Stimulated activated naive CD8-positive, alpha-beta T cell treated with anti-CD3 and anti-CD28 coated beads, Interleukin-15, Interleukin-2, amounts not matched to agents 100 ng/mL and 50 ng/mL, for 24 hours (primary cell): ENCODE results near the gene THSD7B.
"Not testable (repeated sequence)": the region's sequence is repeated elsewhere in the genome, so short reads cannot be mapped to it uniquely, and the experiment has no call there.

ENCODE experiments used
- H3K27ac Mint-ChIP-seq: one replicate; pipeline ENCODE4 v1.8.0; 2021; ENCODE audit warnings: mild to moderate bottlenecking, mixed read lengths
- H3K27me3 Mint-ChIP-seq: one replicate; pipeline ENCODE4 v1.8.0; 2021; ENCODE audit warnings: mixed read lengths
- H3K36me3 Mint-ChIP-seq: one replicate; pipeline ENCODE4 v1.8.0; 2021; ENCODE audit warnings: low read depth, mixed read lengths
- H3K4me1 Mint-ChIP-seq: one replicate; pipeline ENCODE4 v1.8.0; 2021; ENCODE audit warnings: low read depth, mixed read lengths
- H3K4me3 Mint-ChIP-seq: one replicate; pipeline ENCODE4 v1.8.0; 2021; ENCODE audit warnings: mild to moderate bottlenecking, mixed read lengths
- H3K9me3 Mint-ChIP-seq: one replicate; pipeline ENCODE4 v1.8.0; 2021; ENCODE audit warnings: mixed read lengths

Gene THSD7B

DNA sequence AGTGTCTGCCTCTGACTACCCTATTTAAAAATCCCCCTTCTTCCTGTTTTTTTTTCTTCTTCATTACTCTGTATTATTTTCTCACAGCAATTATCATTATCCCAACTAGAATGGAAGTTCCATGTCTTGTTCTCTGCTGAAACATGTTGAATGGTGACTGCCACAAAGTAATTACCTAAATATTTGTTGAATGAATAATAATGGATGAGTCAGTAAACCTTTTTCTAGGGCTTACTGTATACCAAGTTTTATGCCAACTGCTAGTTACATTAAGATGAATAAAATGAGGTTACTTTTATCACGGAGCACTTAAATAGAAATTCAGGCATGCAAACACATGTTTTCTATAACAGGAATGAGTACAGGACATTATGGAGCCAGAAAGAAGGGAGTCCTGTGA, 490.6 kb downstream of the THSD7B start:
- Mint-ChIP-seq H3K9me3 (no peaks in the 10 kb centered on the region), H3K27me3 (no peaks in the 10 kb centered on the region), H3K36me3 (no peaks in the 10 kb centered on the region), H3K4me1 (no peaks in the 10 kb centered on the region), H3K4me3 (no peak overlapping the region), H3K27ac (no peak overlapping the region)

DNA sequence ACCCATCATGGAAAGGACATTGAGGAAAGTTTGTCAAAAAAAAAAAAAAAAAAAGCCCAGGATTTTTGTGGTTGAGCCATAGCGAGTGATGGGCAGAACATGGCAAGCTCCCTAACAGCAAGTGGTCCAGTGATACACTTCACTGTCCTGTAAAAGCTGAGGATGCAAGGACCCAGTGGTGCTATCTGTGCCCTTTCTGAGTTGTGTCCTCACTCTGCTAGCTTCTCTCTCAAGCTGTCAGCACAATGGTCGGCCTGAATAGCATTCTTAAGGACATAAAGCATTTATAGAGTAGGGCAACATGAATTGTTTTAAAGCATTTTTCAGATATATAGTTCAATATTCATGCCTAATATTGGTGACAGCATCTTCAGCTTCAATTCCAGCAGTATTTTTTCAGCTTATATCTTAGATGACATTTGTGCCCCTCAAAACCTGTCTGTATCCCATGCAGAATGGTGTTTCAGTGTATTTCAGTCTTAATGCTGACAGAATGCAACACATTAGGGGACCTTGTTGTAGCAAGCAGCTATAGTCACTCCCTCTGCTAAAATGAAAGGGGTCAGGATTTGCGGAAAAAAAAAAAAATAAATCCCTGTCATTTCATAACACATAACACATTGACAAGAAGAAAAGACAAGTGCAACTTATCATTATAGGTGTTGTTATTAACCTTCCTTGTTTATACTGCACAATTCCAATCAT, 496.7 kb downstream of the THSD7B start:
- H3K36me3 Mint-ChIP-seq, result no peaks in the 10 kb centered on the region
- H3K9me3 Mint-ChIP-seq, result no peaks in the 10 kb centered on the region
- no peaks in the 10 kb centered on the region for H3K27me3 Mint-ChIP-seq
- H3K4me1 Mint-ChIP-seq, result no peaks in the 10 kb centered on the region
- no peak overlapping the region for H3K27ac Mint-ChIP-seq
- no peak overlapping the region for H3K4me3 Mint-ChIP-seq

DNA sequence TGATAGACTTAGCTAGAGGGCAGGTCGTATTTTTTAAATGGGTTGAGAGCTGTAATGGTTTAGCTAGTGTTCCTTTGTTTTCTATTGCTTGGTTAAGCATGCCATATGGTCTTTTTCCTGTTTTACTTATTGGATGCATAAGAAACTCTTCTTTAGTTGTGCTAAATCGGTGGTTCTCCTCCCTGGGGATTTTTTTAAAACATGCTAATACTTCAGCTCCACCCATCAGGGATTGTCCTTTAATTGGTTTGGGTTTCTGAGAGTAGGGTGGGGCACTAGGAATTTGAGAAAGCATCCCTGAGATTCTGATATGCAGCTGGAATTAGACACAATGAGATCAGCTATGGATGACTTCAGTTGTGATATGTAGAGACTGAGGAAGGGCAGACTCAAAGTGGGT, 497.2 kb downstream of the THSD7B start:
- Mint-ChIP-seq H3K27me3 (no peaks in the 10 kb centered on the region), H3K9me3 (no peaks in the 10 kb centered on the region), H3K27ac (no peak overlapping the region), H3K4me3 (no peak overlapping the region), H3K36me3 (no peaks in the 10 kb centered on the region), H3K4me1 (no peaks in the 10 kb centered on the region)

DNA sequence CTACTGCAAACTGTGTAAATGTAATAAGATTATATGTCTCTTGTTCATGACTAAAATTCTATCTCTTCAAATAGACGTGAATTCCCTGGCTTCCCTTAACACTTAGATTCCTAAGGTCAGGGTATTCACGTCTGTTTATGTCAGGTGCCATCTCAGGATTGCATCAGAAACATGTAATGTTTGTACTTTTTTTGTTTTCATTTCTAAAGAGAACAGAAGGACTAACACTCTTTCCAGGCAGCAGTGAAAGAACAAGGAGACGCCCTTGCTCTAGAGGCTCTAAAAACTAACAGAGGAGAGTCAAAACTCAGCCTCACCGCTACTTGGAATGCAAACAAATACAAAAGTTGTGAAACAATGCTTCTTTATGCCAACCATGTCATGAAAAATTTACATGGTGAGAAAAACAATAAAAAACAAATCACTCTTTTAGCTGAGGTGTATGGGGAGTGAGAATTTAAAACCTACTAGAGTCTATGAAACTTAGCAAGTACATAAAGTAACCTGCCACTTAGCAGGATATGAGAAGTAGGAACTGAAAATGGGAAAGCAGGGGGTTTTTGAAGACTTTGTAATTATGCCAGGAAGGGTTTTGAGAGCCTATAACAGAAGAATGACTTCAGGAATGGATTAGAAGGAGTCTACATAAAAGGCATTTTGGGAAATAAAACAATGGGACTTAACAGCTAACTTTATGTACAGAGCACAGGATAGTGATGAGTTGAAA, 522.7 kb downstream of the THSD7B start:
- Mint-ChIP-seq H3K9me3 (peaks cover 6% of the 10 kb centered on the region), H3K4me1 (no peaks in the 10 kb centered on the region), H3K36me3 (no peaks in the 10 kb centered on the region), H3K4me3 (no peak overlapping the region), H3K27me3 (no peaks in the 10 kb centered on the region), H3K27ac (no peak overlapping the region)

DNA sequence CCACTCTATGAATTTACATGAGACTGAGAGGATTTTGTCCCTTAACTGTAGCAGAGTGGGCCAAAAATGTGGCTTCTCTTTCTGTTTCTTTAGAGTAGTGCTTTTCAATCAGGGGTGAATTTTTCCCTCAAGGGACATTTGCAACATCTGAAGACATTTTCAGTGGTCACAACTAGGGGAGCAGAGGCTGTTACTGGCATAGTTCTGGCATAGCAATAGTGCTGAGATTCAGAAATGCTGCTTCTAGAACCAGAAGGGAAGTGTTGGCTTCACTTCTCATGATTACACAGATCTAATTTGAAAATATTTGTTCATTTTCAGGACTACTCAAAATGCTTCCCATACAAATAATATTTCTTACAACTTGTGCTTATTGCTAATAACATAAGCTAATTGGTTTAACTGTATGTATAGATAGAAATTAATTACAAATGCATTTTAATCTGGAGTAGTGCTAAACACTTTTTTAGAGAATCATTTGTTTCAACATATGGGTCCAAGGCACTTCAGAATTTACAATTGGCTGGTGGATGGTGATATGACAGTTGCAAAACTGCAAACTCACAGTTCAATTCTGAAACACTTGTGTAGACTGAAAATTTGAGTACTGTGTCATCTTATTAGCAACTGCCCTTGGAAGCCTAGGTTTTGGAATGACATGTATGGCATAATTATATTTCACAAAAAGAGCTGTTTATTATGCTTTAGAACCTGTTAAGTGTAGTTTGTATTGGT, 526.7 kb downstream of the THSD7B start:
- Mint-ChIP-seq H3K4me3 (no peak overlapping the region), H3K36me3 (no peaks in the 10 kb centered on the region), H3K27ac (no peak overlapping the region), H3K9me3 (peaks cover 6% of the 10 kb centered on the region), H3K4me1 (no peaks in the 10 kb centered on the region), H3K27me3 (no peaks in the 10 kb centered on the region)

DNA sequence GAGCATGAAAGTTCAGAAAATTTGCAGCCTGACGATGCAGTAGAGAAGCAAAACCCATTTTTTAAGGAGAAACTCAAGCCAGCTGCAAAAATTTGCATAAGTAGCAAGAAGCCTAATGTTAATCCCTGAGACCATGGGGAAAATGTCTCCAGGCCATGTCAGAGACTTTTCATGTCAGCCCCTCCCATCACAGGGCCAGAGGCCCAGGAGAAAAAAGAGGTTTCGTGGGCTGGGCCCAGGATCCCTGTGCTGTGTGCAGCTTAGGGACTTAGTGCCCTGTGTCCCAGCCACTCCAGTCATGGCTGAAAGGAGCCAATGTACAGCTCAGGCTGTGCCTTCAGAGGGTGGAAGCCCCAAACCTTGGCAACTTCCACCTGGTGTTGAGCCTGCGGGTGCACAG, 533.0 kb downstream of the THSD7B start:
- H3K27me3 Mint-ChIP-seq, result no peaks in the 10 kb centered on the region
- H3K4me3 Mint-ChIP-seq, result no peak overlapping the region
- no peak overlapping the region for H3K27ac Mint-ChIP-seq
- no peaks in the 10 kb centered on the region for H3K36me3 Mint-ChIP-seq
- no peaks in the 10 kb centered on the region for H3K4me1 Mint-ChIP-seq
- peaks cover 8% of the 10 kb centered on the region for H3K9me3 Mint-ChIP-seq

DNA sequence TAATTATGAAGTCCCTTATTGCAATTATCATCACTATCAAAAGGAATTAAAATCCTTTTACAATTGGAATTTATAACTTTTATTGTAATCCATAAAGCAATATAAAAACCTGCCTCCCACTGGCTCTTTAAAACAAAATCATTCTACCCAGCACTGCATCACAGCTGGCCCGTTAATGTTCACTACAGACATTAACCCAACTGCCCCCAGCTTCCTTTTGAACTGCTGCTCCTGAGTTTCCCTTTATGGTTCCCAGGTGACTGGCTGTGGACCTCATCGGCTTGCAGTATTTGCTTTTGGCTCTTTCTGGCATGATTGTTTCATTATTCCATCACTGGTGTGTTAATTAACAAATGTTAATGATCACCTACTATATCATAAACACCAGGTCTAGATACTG, 535.6 kb downstream of the THSD7B start:
- Mint-ChIP-seq H3K9me3 (peaks cover 4% of the 10 kb centered on the region), H3K27ac (no peak overlapping the region), H3K36me3 (no peaks in the 10 kb centered on the region), H3K4me1 (no peaks in the 10 kb centered on the region), H3K27me3 (no peaks in the 10 kb centered on the region), H3K4me3 (no peak overlapping the region)

GRCh38 chr2:137302957-137303356, 537.6 kb downstream of the THSD7B start:
- Mint-ChIP-seq H3K9me3 (no peaks in the 10 kb centered on the region), H3K27ac (no peak overlapping the region), H3K4me1 (no peaks in the 10 kb centered on the region), H3K4me3 (no peak overlapping the region), H3K36me3 (no peaks in the 10 kb centered on the region), H3K27me3 (no peaks in the 10 kb centered on the region)

GRCh38 chr2:137316075-137316474, 550.7 kb downstream of the THSD7B start:
- Mint-ChIP-seq H3K27ac (no peak overlapping the region), H3K9me3 (no peaks in the 10 kb centered on the region), H3K4me3 (no peak overlapping the region), H3K36me3 (no peaks in the 10 kb centered on the region), H3K27me3 (no peaks in the 10 kb centered on the region), H3K4me1 (no peaks in the 10 kb centered on the region)

GRCh38 chr2:137321566-137321965, 556.2 kb downstream of the THSD7B start:
- Mint-ChIP-seq H3K27me3 (no peaks in the 10 kb centered on the region), H3K9me3 (no peaks in the 10 kb centered on the region), H3K36me3 (no peaks in the 10 kb centered on the region), H3K4me3 (no peak overlapping the region), H3K27ac (no peak overlapping the region), H3K4me1 (no peaks in the 10 kb centered on the region)

GRCh38 chr2:137331562-137331961, 566.2 kb downstream of the THSD7B start:
- H3K4me1 Mint-ChIP-seq, H3K27ac Mint-ChIP-seq: not testable (repeated sequence)

GRCh38 chr2:137333386-137334165, 568.2 kb downstream of the THSD7B start:
- Mint-ChIP-seq H3K27ac (no peak overlapping the region), H3K36me3 (no peaks in the 10 kb centered on the region), H3K27me3 (no peaks in the 10 kb centered on the region), H3K9me3 (peaks cover 4% of the 10 kb centered on the region), H3K4me1 (no peaks in the 10 kb centered on the region), H3K4me3 (no peak overlapping the region)

More at GRCh38 chr2:137331562-137331961, 566.2 kb downstream of the THSD7B start:
- H3K27me3 Mint-ChIP-seq, H3K36me3 Mint-ChIP-seq, H3K4me3 Mint-ChIP-seq, H3K9me3 Mint-ChIP-seq: not testable (repeated sequence)

GRCh38 chr2:137336067-137336466, 570.7 kb downstream of the THSD7B start:
- Mint-ChIP-seq H3K4me3 (no peak overlapping the region), H3K4me1 (no peaks in the 10 kb centered on the region), H3K36me3 (no peaks in the 10 kb centered on the region), H3K9me3 (peaks cover 4% of the 10 kb centered on the region), H3K27ac (no peak overlapping the region), H3K27me3 (no peaks in the 10 kb centered on the region)

DNA sequence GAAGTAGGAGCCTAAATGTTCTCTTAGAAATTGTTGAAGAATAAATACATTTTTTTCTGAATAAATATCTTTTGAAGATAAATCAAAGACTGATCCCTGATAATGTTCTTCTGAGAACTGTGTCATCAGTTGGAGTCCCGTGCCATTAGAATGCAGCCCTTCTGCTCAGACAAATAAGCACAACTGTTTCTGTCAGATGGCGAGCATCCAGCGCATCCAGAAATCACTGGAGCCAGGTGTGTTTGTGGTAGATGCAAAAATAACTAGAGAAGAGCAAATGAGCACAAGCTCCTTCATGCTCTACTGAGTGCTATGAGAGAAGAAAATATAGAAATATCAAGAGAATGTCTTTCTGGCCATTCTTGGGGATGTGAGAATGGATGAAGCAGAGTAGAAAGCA, 573.7 kb downstream of the THSD7B start:
- H3K27ac Mint-ChIP-seq, result no peak overlapping the region

DNA sequence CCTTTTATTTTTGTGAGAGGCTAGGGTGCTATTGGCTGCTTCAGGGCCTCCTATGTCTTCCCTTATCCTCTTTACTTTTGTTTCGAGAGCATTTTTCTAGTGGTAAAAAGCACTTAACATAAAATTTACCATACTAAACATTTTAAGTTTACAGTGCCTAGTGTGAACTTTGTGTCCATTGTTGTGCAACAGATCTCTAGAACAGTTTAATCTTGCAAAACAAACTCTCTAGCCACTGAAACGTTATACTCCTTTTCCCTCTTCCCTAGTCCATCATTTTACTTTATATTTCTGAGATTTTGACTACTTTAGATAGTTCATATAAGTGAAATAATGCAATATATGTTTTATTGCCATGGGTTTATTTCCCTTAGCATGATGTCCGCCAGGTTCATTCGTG, 580.6 kb downstream of the THSD7B start:
- no peaks in the 10 kb centered on the region for H3K27me3 Mint-ChIP-seq
- no peaks in the 10 kb centered on the region for H3K4me1 Mint-ChIP-seq
- H3K9me3 Mint-ChIP-seq, result peaks cover 7% of the 10 kb centered on the region
- no peak overlapping the region for H3K27ac Mint-ChIP-seq
- no peaks in the 10 kb centered on the region for H3K36me3 Mint-ChIP-seq
- H3K4me3 Mint-ChIP-seq, result no peak overlapping the region

More for the DNA sequence above, 573.7 kb downstream of the THSD7B start:
- no peak overlapping the region for H3K4me3 Mint-ChIP-seq
- H3K36me3 Mint-ChIP-seq, result no peaks in the 10 kb centered on the region
- H3K27me3 Mint-ChIP-seq, result no peaks in the 10 kb centered on the region
- no peaks in the 10 kb centered on the region for H3K9me3 Mint-ChIP-seq
- no peaks in the 10 kb centered on the region for H3K4me1 Mint-ChIP-seq
